Parathyroid adenoma (tissue), 2 donors: ENCODE results near the gene CCSER1.
"Not testable (repeated sequence)": the region's sequence is repeated elsewhere in the genome, so short reads cannot be mapped to it uniquely, and the experiment has no call there.

Experiments
- H2AFZ ChIP-seq: fragments of 300-600 bp; sonication (generic); one replicate; pipeline ENCODE4 v1.7.0; 2017; ENCODE audit warnings: antibody characterized with exemption, mild to moderate bottlenecking
- H3K27ac ChIP-seq: fragments of 300-600 bp; sonication (generic); one replicate; pipeline ENCODE4 v1.7.0; 2017
- H3K27me3 ChIP-seq: fragments of 300-600 bp; sonication (generic); one replicate; pipeline ENCODE4 v1.7.0; 2017; ENCODE audit warnings: low read length; ENCODE audit not compliant: control insufficient read depth, insufficient read depth
- H3K36me3 ChIP-seq: fragments of 300-600 bp; sonication (generic); one replicate; pipeline ENCODE4 v1.7.0; 2017; ENCODE audit warnings: low read length; ENCODE audit not compliant: control insufficient read depth, insufficient read depth
- H3K4me1 ChIP-seq: fragments of 300-600 bp; sonication (generic); one replicate; pipeline ENCODE4 v1.7.0; 2017; ENCODE audit warnings: control low read depth
- H3K4me2 ChIP-seq: fragments of 300-600 bp; sonication (generic); one replicate; pipeline ENCODE4 v1.7.0; 2017; ENCODE audit warnings: low read length
- H3K4me3 ChIP-seq: fragments of 300-600 bp; sonication (generic); one replicate; pipeline ENCODE4 v1.7.0; 2017; ENCODE audit warnings: low read depth, low read length
- H3K79me2 ChIP-seq: fragments of 300-600 bp; sonication (generic); one replicate; pipeline ENCODE4 v1.7.0; 2017; ENCODE audit warnings: control low read depth
- H3K9ac ChIP-seq: fragments of 300-600 bp; sonication (generic); one replicate; pipeline ENCODE4 v1.7.0; 2017; ENCODE audit warnings: mild to moderate bottlenecking
- H3K9me3 ChIP-seq: fragments of 300-600 bp; sonication (generic); one replicate; pipeline ENCODE4 v1.7.0; 2017; ENCODE audit warnings: low read length; ENCODE audit not compliant: control insufficient read depth
- TF ChIP-seq, protein P1 (sequence below): fragments of 300-600 bp; sonication (generic); IDR thresholded peaks from one replicate; pipeline ENCODE4 v1.7.0; 2017; ENCODE audit warnings: antibody characterized with exemption, mild to moderate bottlenecking
- donor health status: primary hyperparathyroidism.

The CCSER1 gene

DNA sequence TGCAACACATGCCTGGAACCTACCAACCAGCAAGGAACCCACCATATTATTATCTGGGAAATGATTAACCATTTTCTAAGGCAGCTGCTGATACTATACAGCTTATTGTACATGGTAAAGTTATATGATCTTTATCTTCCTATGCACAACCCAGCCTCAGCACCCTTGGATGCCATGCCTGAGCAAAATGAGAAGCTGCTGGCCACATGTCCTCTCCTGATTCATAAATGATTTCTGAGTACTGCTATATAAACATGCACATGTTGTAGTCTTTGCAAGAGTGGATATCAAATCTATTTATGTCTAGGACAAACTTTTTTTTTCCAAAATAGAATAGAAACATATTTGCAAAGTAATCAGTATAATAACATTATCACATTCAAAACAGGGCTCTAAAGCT is 1043.6 kb downstream of the CCSER1 start:
- H2AFZ ChIP-seq = no peak overlapping the region
- TF ChIP-seq, protein P1, sequence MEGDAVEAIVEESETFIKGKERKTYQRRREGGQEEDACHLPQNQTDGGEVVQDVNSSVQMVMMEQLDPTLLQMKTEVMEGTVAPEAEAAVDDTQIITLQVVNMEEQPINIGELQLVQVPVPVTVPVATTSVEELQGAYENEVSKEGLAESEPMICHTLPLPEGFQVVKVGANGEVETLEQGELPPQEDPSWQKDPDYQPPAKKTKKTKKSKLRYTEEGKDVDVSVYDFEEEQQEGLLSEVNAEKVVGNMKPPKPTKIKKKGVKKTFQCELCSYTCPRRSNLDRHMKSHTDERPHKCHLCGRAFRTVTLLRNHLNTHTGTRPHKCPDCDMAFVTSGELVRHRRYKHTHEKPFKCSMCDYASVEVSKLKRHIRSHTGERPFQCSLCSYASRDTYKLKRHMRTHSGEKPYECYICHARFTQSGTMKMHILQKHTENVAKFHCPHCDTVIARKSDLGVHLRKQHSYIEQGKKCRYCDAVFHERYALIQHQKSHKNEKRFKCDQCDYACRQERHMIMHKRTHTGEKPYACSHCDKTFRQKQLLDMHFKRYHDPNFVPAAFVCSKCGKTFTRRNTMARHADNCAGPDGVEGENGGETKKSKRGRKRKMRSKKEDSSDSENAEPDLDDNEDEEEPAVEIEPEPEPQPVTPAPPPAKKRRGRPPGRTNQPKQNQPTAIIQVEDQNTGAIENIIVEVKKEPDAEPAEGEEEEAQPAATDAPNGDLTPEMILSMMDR = no peak
- H3K9ac ChIP-seq = no peak overlapping the region
- no peak overlapping the region for H3K4me2 ChIP-seq
- H3K4me1 ChIP-seq = no peaks in the 10 kb centered on the region
- H3K4me3 ChIP-seq = no peak overlapping the region
- H3K9me3 ChIP-seq = no peaks in the 10 kb centered on the region
- H3K36me3 ChIP-seq = no peaks in the 10 kb centered on the region
- H3K27ac ChIP-seq = no peak overlapping the region
- no peaks in the 10 kb centered on the region for H3K79me2 ChIP-seq
- H3K27me3 ChIP-seq = no peaks in the 10 kb centered on the region

DNA sequence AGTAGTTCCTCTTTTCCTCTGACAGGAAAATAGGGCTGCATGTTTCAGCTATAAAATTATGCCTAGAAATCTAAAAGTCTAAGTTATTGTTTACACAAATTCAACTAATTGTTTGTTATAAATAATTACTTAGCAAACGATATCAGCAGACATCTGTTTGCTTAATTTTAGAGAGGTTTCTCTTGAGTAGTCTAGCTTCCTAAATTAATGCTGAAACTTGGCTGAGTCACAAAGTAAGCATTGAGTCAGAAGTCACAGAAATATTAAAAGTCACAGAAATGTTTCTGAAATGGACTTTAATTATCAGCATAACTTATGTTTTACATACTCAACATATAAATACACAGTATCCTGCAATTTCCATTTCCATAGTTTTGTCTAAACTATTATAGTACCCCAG is 1044.0 kb downstream of the CCSER1 start:
- Histone ChIP-seq H3K27me3 (no peaks in the 10 kb centered on the region), H3K27ac (no peak overlapping the region), H3K4me1 (no peaks in the 10 kb centered on the region), H3K36me3 (no peaks in the 10 kb centered on the region), H2AFZ (no peak overlapping the region), H3K79me2 (no peaks in the 10 kb centered on the region), H3K4me2 (no peak overlapping the region), H3K9me3 (no peaks in the 10 kb centered on the region), H3K9ac (no peak overlapping the region), H3K4me3 (no peak overlapping the region)
- TF ChIP-seq, protein P1 = no peak

DNA sequence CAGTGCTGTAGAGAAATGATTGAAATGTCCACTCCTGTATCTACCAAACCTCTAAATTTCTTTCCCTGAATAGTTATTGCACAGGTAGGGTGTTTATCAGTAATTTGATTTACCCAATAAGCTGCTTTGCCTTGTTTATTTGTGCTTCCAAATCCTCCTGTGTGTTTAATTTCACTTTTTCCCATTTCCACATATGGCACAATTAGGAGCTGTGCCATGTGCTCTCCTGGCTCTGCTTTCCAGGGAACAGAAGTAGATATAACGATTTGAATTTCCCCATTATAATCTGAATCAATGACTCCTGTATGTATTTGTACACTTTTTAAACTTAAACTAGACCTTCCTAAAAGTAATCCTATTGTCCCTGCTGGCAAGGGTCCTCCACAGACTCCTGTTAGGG is 1057.9 kb downstream of the CCSER1 start:
- H3K4me3 ChIP-seq, H3K4me2 ChIP-seq, H3K27me3 ChIP-seq, H2AFZ ChIP-seq, H3K36me3 ChIP-seq, H3K9ac ChIP-seq, H3K4me1 ChIP-seq, H3K27ac ChIP-seq, H3K79me2 ChIP-seq, H3K9me3 ChIP-seq: not testable (repeated sequence)

DNA sequence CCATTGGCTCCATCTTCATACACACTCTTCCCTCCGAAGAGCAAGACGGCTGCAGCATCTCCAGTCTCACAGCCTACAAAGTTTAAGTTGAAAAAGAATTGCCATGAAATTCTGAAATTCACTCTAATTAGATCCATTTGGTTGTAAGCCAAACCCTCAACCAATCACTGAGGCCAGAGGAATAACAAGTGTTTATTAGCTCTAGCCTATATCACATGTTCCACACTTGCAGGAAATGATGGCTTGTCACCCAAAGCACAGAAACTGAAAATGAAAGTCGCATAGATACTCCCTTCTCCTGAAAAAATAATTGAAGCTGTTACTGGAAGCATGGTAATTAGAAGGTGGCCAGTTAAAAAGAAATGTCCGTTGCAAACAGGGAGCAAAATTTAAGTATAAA is 1071.8 kb downstream of the CCSER1 start:
- Histone ChIP-seq H3K27me3 (no peaks in the 10 kb centered on the region), H3K27ac (no peak overlapping the region), H3K36me3 (no peaks in the 10 kb centered on the region), H3K9me3 (no peaks in the 10 kb centered on the region), H3K4me1 (no peaks in the 10 kb centered on the region), H3K79me2 (no peaks in the 10 kb centered on the region), H2AFZ (no peak overlapping the region), H3K4me2 (no peak overlapping the region), H3K4me3 (no peak overlapping the region), H3K9ac (no peak overlapping the region)
- TF ChIP-seq, protein P1 = no peak

DNA sequence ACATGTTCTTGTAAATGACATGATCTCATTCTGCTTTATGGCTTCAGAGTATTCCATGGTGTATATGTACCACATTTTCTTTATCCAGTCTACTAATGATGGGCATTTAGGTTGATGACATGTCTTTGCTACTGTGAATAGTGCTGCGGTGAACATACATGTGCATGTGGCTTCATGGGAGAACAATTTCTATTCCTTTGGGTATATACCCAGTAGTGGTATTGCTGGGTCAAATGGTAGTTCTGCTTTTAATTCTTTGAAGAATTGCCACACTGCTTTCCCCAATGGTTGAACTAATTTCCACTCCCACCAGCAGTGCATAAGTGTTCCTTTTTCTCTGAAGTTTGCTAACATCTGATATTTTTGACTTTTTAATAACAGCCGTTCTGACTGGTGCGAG is 1080.3 kb downstream of the CCSER1 start:
- TF ChIP-seq, protein P1 = no peak
- H3K27me3 ChIP-seq = no peaks in the 10 kb centered on the region
- H3K4me2 ChIP-seq = no peak overlapping the region
- no peaks in the 10 kb centered on the region for H3K9me3 ChIP-seq
- H2AFZ ChIP-seq = no peak overlapping the region
- no peaks in the 10 kb centered on the region for H3K79me2 ChIP-seq
- H3K4me1 ChIP-seq = no peaks in the 10 kb centered on the region
- no peaks in the 10 kb centered on the region for H3K36me3 ChIP-seq
- H3K4me3 ChIP-seq = no peak overlapping the region
- no peak overlapping the region for H3K27ac ChIP-seq
- no peak overlapping the region for H3K9ac ChIP-seq
